HG03457 (cell line): Measurements from ENCODE around the gene COA5.

ENCODE experiments used
- ATAC-seq: cut with Tn5 transposase; IDR thresholded peaks from one replicate; pipeline ENCODE4 v1.9.1; 2021; ENCODE audit warnings: moderate number of reproducible peaks; ENCODE audit not compliant: unreplicated experiment

Gene COA5

GRCh38 chr2:98573426-98573825 is 34.9 kb downstream of the COA5 start:
- ATAC-seq = no peak

GRCh38 chr2:98572676-98573075 is 35.6 kb downstream of the COA5 start:
- no peak for ATAC-seq

GRCh38 chr2:98572211-98572610 is 36.1 kb downstream of the COA5 start:
- no peak for ATAC-seq

GRCh38 chr2:98571796-98572195 is 36.5 kb downstream of the COA5 start:
- no peak for ATAC-seq

GRCh38 chr2:98571121-98571701 is 37.1 kb downstream of the COA5 start:
- ATAC-seq = no peak

GRCh38 chr2:98570356-98570755 is 38.0 kb downstream of the COA5 start:
- ATAC-seq = no peak

GRCh38 chr2:98569915-98570314 is 38.4 kb downstream of the COA5 start:
- no peak for ATAC-seq

- ATAC-seq = no peak
Observed at GRCh38 chr2:98569197-98569793, 39.0 kb downstream of the COA5 start.

GRCh38 chr2:98568161-98568956 is 40.0 kb downstream of the COA5 start:
- ATAC-seq = no peak

GRCh38 chr2:98565941-98566340 is 42.4 kb downstream of the COA5 start:
- ATAC-seq = no peak

GRCh38 chr2:98565286-98565860 is 42.9 kb downstream of the COA5 start:
- ATAC-seq = no peak

GRCh38 chr2:98564541-98565132 is 43.7 kb downstream of the COA5 start:
- no peak for ATAC-seq

- no peak for ATAC-seq
Observed at GRCh38 chr2:98563394-98563793, 44.9 kb downstream of the COA5 start.

GRCh38 chr2:98561902-98562695 is 46.2 kb downstream of the COA5 start:
- ATAC-seq = no peak

GRCh38 chr2:98561018-98561417 is 47.3 kb downstream of the COA5 start:
- ATAC-seq = no peak

- ATAC-seq = no peak
Observed at GRCh38 chr2:98560256-98560771, 48.0 kb downstream of the COA5 start.

- ATAC-seq = no peak
Observed at GRCh38 chr2:98559581-98559980, 48.7 kb downstream of the COA5 start.

- no peak for ATAC-seq
Observed at GRCh38 chr2:98558852-98559530, 49.3 kb downstream of the COA5 start.

GRCh38 chr2:98556344-98557033 is 51.8 kb downstream of the COA5 start:
- no peak for ATAC-seq
